ENCODE measurements around the gene UTF1.

DNA sequence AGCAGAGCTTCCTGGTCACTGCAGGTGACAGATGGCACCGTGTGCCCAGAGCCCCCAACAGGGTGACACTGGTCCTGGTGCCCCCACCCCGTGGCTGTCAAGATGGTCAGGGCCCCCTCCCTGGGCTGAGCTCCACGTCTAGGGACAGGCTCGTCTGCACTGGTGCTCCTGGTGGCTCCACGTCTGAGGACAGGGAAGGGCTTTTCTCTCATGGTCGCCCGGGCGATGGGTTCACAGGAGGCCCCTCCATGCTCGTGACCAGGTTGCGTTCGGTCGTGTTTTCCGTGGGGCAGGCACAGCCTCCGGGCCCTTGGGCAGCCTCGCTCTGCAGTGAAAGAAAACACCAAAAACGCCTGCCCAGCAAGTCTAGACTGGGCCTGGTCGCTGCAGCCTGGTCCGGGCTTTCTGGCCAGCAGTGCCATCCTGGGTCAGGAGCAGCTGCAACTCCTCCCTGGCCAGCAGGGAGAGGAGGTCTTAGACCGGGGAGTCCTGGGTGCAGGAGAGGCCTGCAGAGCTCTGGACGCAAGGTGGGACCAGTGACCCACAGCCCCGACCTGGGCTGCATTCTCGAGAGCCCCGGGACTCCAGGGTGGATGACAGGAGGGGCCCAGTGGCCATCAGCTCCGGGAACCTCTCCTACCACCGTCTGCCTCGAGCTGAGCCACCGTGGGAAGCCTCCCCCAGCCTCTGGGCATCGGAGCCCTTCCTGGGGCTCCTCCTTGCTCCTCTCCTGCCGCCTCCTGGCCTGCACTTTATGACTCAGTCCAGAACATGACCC is 27.9 kb upstream of the UTF1 start:
- TF ChIP-seq, protein P1, sequence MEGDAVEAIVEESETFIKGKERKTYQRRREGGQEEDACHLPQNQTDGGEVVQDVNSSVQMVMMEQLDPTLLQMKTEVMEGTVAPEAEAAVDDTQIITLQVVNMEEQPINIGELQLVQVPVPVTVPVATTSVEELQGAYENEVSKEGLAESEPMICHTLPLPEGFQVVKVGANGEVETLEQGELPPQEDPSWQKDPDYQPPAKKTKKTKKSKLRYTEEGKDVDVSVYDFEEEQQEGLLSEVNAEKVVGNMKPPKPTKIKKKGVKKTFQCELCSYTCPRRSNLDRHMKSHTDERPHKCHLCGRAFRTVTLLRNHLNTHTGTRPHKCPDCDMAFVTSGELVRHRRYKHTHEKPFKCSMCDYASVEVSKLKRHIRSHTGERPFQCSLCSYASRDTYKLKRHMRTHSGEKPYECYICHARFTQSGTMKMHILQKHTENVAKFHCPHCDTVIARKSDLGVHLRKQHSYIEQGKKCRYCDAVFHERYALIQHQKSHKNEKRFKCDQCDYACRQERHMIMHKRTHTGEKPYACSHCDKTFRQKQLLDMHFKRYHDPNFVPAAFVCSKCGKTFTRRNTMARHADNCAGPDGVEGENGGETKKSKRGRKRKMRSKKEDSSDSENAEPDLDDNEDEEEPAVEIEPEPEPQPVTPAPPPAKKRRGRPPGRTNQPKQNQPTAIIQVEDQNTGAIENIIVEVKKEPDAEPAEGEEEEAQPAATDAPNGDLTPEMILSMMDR (IDR thresholded peaks at IDR 0.05): no peak
- TF ChIP-seq POLR2A (IDR thresholded peaks at IDR 0.05): no peak

Measured in prostate gland (tissue), 2 donors.